AG04449 (cell line): ENCODE data around the gene LPP.

Source experiments
- CTCF ChIA-PET: fragments of 350-600 bp; formaldehyde crosslinking; extraction: SDS; loops from one replicate; lab custom pipeline; 2021; ENCODE audit warnings: antibody characterized with exemption; lab: Yijun Ruan, JAX
- POLR2A ChIA-PET: fragments of 400-600, 350-600 bp; formaldehyde crosslinking; extraction: SDS; loops from one replicate; lab custom pipeline; 2020; ENCODE audit warnings: antibody characterized with exemption, inconsistent platforms; lab: Yijun Ruan, JAX
- DNase-seq: peaks from one replicate; pipeline ENCODE4 v3.0.0-alpha.2; 2010; ENCODE audit warnings: low read depth, low spot score
- H3K4me3 ChIP-seq: 2 replicates; pipeline ENCODE4 v1.5.1; 2011; ENCODE audit warnings: low read depth, mild to moderate bottlenecking, control low read depth, low read length
- TF ChIP-seq, protein P1 (sequence below): IDR thresholded peaks from one replicate; pipeline ENCODE4 v1.5.1; 2011; ENCODE audit warnings: mild to moderate bottlenecking, moderate library complexity, low read length, control low read depth, inconsistent platforms; ENCODE audit not compliant: insufficient read depth; ENCODE audit errors: missing control alignments

LPP gene

DNA sequence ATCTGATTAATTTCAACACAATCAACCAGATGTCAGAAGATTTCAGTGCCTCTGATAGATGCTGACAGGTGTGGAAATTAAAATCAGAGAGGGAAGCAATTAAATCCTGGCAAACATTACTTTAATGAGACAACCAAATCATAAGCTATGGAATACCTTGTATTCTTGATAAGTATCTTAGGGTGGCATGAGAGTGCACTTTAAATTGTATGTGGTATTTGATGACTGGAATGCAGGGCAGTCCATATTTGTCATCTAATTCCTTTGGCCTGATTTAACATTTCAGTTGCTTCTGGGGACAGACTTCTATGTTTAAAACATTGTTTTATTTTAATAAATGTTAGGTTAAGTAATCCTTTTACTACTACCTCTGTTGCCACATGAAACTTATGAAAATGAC is 184.1 kb downstream of the LPP start:
- TF ChIP-seq, protein P1, sequence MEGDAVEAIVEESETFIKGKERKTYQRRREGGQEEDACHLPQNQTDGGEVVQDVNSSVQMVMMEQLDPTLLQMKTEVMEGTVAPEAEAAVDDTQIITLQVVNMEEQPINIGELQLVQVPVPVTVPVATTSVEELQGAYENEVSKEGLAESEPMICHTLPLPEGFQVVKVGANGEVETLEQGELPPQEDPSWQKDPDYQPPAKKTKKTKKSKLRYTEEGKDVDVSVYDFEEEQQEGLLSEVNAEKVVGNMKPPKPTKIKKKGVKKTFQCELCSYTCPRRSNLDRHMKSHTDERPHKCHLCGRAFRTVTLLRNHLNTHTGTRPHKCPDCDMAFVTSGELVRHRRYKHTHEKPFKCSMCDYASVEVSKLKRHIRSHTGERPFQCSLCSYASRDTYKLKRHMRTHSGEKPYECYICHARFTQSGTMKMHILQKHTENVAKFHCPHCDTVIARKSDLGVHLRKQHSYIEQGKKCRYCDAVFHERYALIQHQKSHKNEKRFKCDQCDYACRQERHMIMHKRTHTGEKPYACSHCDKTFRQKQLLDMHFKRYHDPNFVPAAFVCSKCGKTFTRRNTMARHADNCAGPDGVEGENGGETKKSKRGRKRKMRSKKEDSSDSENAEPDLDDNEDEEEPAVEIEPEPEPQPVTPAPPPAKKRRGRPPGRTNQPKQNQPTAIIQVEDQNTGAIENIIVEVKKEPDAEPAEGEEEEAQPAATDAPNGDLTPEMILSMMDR = no peak
- no peak for DNase-seq
- H3K4me3 ChIP-seq = no peak overlapping the region
- ChIA-PET CTCF (interaction anchor here (0.7 to 2.1 kb wide), 5 partner anchors 10 to 619 kb away, joined by 3 to 11 read pairs (median 4); no protein-coding TSS in a partner anchor), POLR2A (no interaction called here)

DNA sequence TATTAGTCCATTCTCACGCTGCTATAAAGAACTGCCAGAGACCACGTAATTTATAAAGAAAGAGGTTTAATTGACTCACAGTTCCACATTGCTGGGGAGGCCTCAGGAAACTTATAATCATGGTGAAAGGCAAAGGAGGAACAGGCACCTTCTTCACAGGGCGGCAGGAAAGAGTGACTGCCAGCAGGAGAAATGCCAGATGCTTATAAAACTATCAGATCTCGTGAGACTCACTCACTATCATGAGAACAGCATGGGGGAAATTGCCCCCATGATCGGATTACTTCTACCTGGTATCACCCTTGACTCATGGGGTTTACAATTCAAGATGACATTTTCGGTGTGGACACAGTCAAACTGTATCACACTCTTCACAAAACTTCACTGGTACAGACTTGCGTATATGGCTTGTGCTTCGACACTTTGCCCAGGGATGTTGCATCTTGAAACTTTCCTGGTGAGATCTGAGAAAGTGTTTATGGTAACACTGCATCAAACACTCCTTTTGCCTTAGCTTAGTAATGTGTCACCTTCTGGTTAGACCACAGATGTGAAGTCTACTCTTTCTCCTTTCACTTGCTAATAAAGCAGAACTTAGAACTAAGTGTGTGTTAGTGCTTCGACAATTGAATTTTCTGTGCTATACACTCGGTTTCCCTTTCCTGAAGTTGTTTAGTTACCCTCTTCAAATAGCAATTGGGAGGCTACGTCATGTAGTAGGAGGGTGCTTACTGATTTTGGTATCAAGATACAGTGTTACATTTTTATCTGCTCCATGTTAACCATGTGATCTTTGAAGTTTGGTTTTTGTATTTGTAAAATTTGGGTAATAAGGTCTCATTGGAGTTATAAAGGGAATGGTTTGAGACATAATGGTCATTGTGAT is 185.7 kb downstream of the LPP start:
- DNase-seq = no peak
- ChIA-PET CTCF (interaction anchor here (1.0 to 3.4 kb wide), 2 partner anchors 599 to 615 kb away, joined by 4 to 16 read pairs; no protein-coding TSS in a partner anchor), POLR2A (no interaction called here)
- H3K4me3 ChIP-seq = no peak overlapping the region
- TF ChIP-seq, protein P1 = no peak

DNA sequence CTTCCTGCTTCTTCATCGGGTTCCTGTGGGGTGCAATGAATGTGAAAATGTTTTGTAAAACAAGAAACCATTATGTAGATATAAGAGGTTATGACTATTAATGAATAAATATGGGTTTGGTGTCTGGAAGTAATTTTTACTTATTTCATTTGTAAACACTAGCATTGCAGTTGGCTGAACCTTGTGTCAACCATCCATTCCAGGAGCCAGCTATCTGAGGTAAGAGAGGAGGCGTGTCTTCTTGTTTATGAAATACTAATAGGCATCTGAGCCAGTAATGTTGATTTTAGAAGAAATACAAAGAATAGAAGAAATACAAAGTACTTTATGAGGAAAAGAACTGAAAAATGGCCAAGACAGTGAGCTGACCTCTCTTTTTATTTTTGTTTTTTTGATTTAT is 187.5 kb downstream of the LPP start:
- TF ChIP-seq, protein P1 = no peak
- no peak overlapping the region for H3K4me3 ChIP-seq
- no peak for DNase-seq
- ChIA-PET POLR2A (no interaction called here), CTCF (interaction anchor here (0.7 to 3.4 kb wide), 2 partner anchors 9 to 601 kb away, joined by 3 to 16 read pairs; no protein-coding TSS in a partner anchor)

DNA sequence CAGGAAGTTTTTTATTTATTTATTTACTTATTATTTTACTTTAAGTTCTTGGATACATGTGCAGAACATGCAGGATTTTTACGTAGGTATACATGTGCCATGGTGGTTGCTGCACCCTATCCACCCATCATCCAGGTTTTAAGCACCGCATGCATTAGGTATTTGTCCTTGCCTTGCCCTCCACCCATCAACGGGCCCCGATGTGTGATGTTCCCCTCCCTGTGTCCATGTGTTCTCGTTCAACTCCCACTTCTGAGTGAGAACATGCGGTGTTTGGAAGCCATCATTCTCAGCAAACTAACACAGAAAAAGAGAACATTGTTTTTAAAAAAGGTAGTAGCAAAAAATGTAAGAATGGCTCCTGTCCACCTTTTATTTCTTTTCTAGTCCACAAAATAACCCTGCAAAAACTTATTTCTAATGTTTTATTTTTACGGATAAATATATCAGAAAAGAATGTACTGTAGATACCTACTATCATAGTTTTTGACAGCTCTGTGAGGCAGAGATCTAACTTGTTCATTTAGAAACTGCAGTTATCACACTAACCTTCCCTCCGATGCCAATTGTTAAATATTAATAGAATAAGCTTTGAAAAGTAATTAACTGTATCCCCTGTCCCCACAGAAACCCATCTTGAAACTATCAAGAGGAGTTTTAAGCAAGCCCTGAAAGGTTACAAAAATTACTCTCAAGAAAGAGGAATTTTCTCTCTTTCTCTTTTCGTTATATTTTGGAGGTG is 189.2 kb downstream of the LPP start:
- CTCF ChIA-PET = interaction anchor here (1.2 kb wide), 1 partner anchor 9 kb away, joined by 3 read pairs; no protein-coding TSS in a partner anchor
- TF ChIP-seq, protein P1 = no peak
- POLR2A ChIA-PET = no interaction called here
- DNase-seq = no peak
- no peak overlapping the region for H3K4me3 ChIP-seq

DNA sequence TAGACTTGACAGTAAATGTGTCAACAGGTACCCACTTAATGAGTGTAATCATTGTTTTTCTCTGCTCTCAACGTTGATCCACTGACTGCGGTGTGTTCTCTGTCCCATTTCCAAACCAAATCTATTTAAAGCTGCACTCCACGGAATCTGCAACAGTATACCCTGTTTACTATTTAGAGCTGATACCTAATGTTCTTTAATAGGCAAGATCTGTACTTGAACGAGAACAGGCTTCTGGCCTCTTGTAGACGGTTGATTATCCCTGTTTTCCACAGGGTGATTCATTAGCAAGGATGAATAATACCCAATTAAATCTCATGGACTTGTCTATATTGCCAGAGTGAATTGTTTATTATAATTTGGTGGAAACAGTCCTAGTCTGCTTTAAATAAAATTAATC is 189.9 kb downstream of the LPP start:
- ChIA-PET CTCF (interaction anchor here (0.9 to 1.2 kb wide), 3 partner anchors 10 to 611 kb away, joined by 3 to 6 read pairs (median 3); no protein-coding TSS in a partner anchor), POLR2A (no interaction called here)
- TF ChIP-seq, protein P1 = no peak
- no peak overlapping the region for H3K4me3 ChIP-seq
- no peak for DNase-seq
